Measurements from ENCODE around the gene EXOC4. TPM values are rescaled to one million over a fixed set of nuclear protein-coding genes. Genes with fewer than 3 reads are reported as not detected.

EXOC4 gene
- total and polyA plus RNA-seq, 2 of the 8 experiments (the other 6 are each of a cell fraction or from before 2014, with no cell fraction given) = 27.0 to 67.3 TPM

- no peak overlapping the region for H3K18ac ChIP-seq (ENCODE audit: extremely low read depth, low read length)
- no peak overlapping the region for H4K91ac ChIP-seq (replicated peaks; ENCODE audit: insufficient read length, low read length)
- H3K56ac ChIP-seq (replicated peaks; ENCODE audit: insufficient read length, low read depth, low read length) = no peak overlapping the region
- no peak for DNase-seq (ENCODE audit: low read depth in 1 of 2, low spot score in 2 of 2)
- H2AK5ac ChIP-seq (ENCODE audit: low read depth, low read length) = no peak overlapping the region
- H3K27me3 ChIP-seq (replicated peaks in 1 of 4; ENCODE audit: control insufficient read depth in 3 of 4, extremely low read depth in 1 of 4, insufficient read depth in 3 of 4, low read length in 3 of 4) = no peaks in the 10 kb centered on the region
- CTCF ChIA-PET (ENCODE audit: partially characterized antibody) = no interaction called here
- H3K23ac ChIP-seq (ENCODE audit: insufficient read length) = no peak overlapping the region
- H3K9me3 ChIP-seq (ENCODE audit: insufficient read depth in 2 of 2, low read depth in 1 of 2, low read length in 1 of 2) = no peaks in the 10 kb centered on the region
- WGBS, 2 experiments (ENCODE audit: extremely low coverage in 1 of 2, insufficient coverage in 1 of 2, insufficient read length in 1 of 2, insufficient replicate concordance in 2 of 2, low coverage in 1 of 2, low lambda C conversion rate in 2 of 2, missing lambda C conversion rate in 1 of 2) = 97% methylated on average over 2 of the region's 2 CpGs; no CpG with 5 or more reads in 1 of the 2 experiments
- no peak overlapping the region for H2BK5ac ChIP-seq (ENCODE audit: low read depth, low read length)
- H4K5ac ChIP-seq (ENCODE audit: insufficient read length, low read depth, low read length) = no peak overlapping the region
- no peak overlapping the region for H3K27ac ChIP-seq (ENCODE audit: low read depth, low read length)
- no peak overlapping the region for H3K4me2 ChIP-seq (ENCODE audit: insufficient read depth in 1 of 2, low read depth in 2 of 2, low read length in 2 of 2)
- no peak overlapping the region for H3K9ac ChIP-seq (replicated peaks in 1 of 4; ENCODE audit: extremely low read depth in 1 of 4, low read depth in 3 of 4, low read length in 3 of 4)
- H3K36me3 ChIP-seq (ENCODE audit: control insufficient read depth in 2 of 4, insufficient read depth in 4 of 4, low read length in 3 of 4) = no peaks in the 10 kb centered on the region
- H2AFZ ChIP-seq (ENCODE audit: low read length) = no peak overlapping the region
- H3K79me1 ChIP-seq (ENCODE audit: low read depth, low read length) = no peaks in the 10 kb centered on the region; the same call in 1 of the 2 replicates
- no peak overlapping the region for H2BK12ac ChIP-seq (ENCODE audit: low read depth, low read length)
- H4K8ac ChIP-seq (ENCODE audit: extremely low read depth, insufficient read depth, low read length) = no peak overlapping the region
- H3K4ac ChIP-seq (replicated peaks; ENCODE audit: insufficient read length, low read depth, low read length) = no peak overlapping the region
- H2BK120ac ChIP-seq (replicated peaks; ENCODE audit: low read depth, low read length) = no peak overlapping the region
- FAIRE-seq = no peak
- no peak overlapping the region for H2BK20ac ChIP-seq (ENCODE audit: low read length)
- peaks cover 0 to 3% (median 0%) of the 10 kb centered on the region in 4 experiments; a peak in 1 of 7 replicates for H3K4me1 ChIP-seq (replicated peaks in 1 of 4; ENCODE audit: control insufficient read depth in 3 of 4, insufficient read depth in 4 of 4, low read length in 3 of 4)
- no peak overlapping the region for H2BK15ac ChIP-seq (ENCODE audit: low read length)
- TF ChIP-seq TCF12 (IDR thresholded peaks at IDR 0.05; ENCODE audit: low read depth, low read length) = no peak
- H3K14ac ChIP-seq (ENCODE audit: insufficient read length) = no peak overlapping the region
- no peaks in the 10 kb centered on the region for H4K20me1 ChIP-seq (replicated peaks in 1 of 2; ENCODE audit: control insufficient read depth in 1 of 2, insufficient read depth in 2 of 2, low read length in 2 of 2)
- H3K23me2 ChIP-seq (ENCODE audit: low read depth, low read length) = no peaks in the 10 kb centered on the region
- POLR2A ChIA-PET (ENCODE audit: partially characterized antibody) = no interaction called here
- H3K79me2 ChIP-seq (ENCODE audit: control insufficient read depth in 1 of 2, insufficient read depth in 2 of 2, low read length in 2 of 2) = no peaks in the 10 kb centered on the region
- no peak overlapping the region for H3K4me3 ChIP-seq (ENCODE audit: extremely low read depth in 1 of 4, insufficient read depth in 2 of 4, low read depth in 3 of 4, low read length in 4 of 4)
Observed at GRCh38 chr7:133458688-133459087, 205.8 kb downstream of the EXOC4 start.
